Neuronal stem cell (in vitro differentiated cells): ENCODE results near the gene GABRR2.

Source experiments
- DNase-seq: peaks from one replicate; pipeline ENCODE4 v3.0.0-alpha.2; 2013; ENCODE audit warnings: low spot score
- H2AFZ ChIP-seq: one replicate; pipeline ENCODE4 v1.6.1; 2013; ENCODE audit warnings: mild to moderate bottlenecking, low read length, inconsistent platforms
- H2AK5ac ChIP-seq: 2 replicates; pipeline ENCODE4 v1.6.1; 2013; ENCODE audit warnings: low read depth, mild to moderate bottlenecking, inconsistent platforms, low read length, moderate library complexity, mixed read lengths
- H2BK120ac ChIP-seq: 2 replicates; pipeline ENCODE4 v1.6.1; 2013; ENCODE audit warnings: low read depth, mild to moderate bottlenecking, inconsistent platforms, low read length, moderate library complexity, mixed read lengths
- H2BK12ac ChIP-seq: one replicate; pipeline ENCODE4 v1.6.1; 2013; ENCODE audit warnings: low read length, inconsistent platforms
- H2BK15ac ChIP-seq: 2 replicates; pipeline ENCODE4 v1.6.1; 2013; ENCODE audit warnings: mild to moderate bottlenecking, low read length, inconsistent platforms, mixed read lengths
- H2BK5ac ChIP-seq: one replicate; pipeline ENCODE4 v1.6.1; 2013; ENCODE audit warnings: inconsistent platforms, mild to moderate bottlenecking, low read length, moderate library complexity
- H3K14ac ChIP-seq: one replicate; pipeline ENCODE4 v1.6.1; 2013; ENCODE audit warnings: low read length, inconsistent platforms
- H3K18ac ChIP-seq: 2 replicates; pipeline ENCODE4 v1.6.1; 2013; ENCODE audit warnings: low read length, inconsistent platforms
- H3K23ac ChIP-seq: 2 replicates; pipeline ENCODE4 v1.6.1; 2013; ENCODE audit warnings: low read depth, mild to moderate bottlenecking, mixed read lengths, low read length, inconsistent platforms; ENCODE audit not compliant: poor library complexity
- H3K27ac ChIP-seq: replicated peaks from 3 replicates; pipeline ENCODE4 v1.5.1; 2013; ENCODE audit warnings: low read length, inconsistent platforms
- H3K27me3 ChIP-seq, 3 experiments: 2 replicates each; pipeline ENCODE4 v1.6.1; 2013; ENCODE audit warnings: low read length in 3 of 3, mild to moderate bottlenecking in 2 of 3, inconsistent platforms in 1 of 3, low read depth in 1 of 3, mixed read lengths in 1 of 3, moderate library complexity in 1 of 3; ENCODE audit not compliant: control insufficient read depth in 3 of 3, insufficient read depth in 3 of 3
- H3K36me3 ChIP-seq, 2 donors: replicated peaks in 1 of 2; 2 replicates each; pipeline ENCODE4 v1.6.1; 2013; ENCODE audit warnings: low read length in 2 of 2; ENCODE audit not compliant: control insufficient read depth in 2 of 2, insufficient read depth in 2 of 2
- H3K4ac ChIP-seq: 2 replicates; pipeline ENCODE4 v1.6.1; 2013; ENCODE audit warnings: inconsistent platforms, mild to moderate bottlenecking, low read length, moderate library complexity
- H3K4me1 ChIP-seq, 2 donors: 1 replicate in 1 of 2; 2 replicates in 1 of 2; pipeline ENCODE4 v1.6.1; 2013; ENCODE audit warnings: low read length in 2 of 2, low read depth in 1 of 2; ENCODE audit not compliant: control insufficient read depth in 2 of 2, insufficient read depth in 1 of 2
- H3K4me2 ChIP-seq: one replicate; pipeline ENCODE4 v1.6.1; 2013; ENCODE audit warnings: mild to moderate bottlenecking, low read length, inconsistent platforms; ENCODE audit not compliant: insufficient read depth, poor library complexity, severe bottlenecking
- H3K4me3 ChIP-seq, 2 donors: 2 replicates each; pipeline ENCODE4 v1.5.1; 2013; ENCODE audit warnings: low read length in 2 of 2, mild to moderate bottlenecking in 2 of 2, inconsistent platforms in 1 of 2, moderate library complexity in 1 of 2
- H3K79me1 ChIP-seq: one replicate; pipeline ENCODE4 v1.6.1; 2013; ENCODE audit warnings: low read depth, mild to moderate bottlenecking, inconsistent platforms, low read length, moderate library complexity
- H3K9ac ChIP-seq: one replicate; pipeline ENCODE4 v1.6.1; 2013; ENCODE audit warnings: mild to moderate bottlenecking, low read depth, low read length, inconsistent platforms; ENCODE audit not compliant: poor library complexity
- H3K9me3 ChIP-seq, 2 donors: replicated peaks in 1 of 2; 2 replicates each; pipeline versions ENCODE3 to v1.6.1; 2013; ENCODE audit warnings: low read length in 2 of 2, mild to moderate bottlenecking in 2 of 2, inconsistent platforms in 1 of 2, low read depth in 1 of 2, mixed read lengths in 1 of 2, moderate library complexity in 1 of 2; ENCODE audit not compliant: control insufficient read depth in 2 of 2, insufficient read depth in 1 of 2
- H4K8ac ChIP-seq: one replicate; pipeline ENCODE4 v1.6.1; 2013; ENCODE audit warnings: low read depth, mild to moderate bottlenecking, inconsistent platforms, low read length, moderate library complexity
- H4K91ac ChIP-seq: one replicate; pipeline ENCODE4 v1.6.1; 2013; ENCODE audit warnings: low read length, low read depth, mild to moderate bottlenecking, inconsistent platforms; ENCODE audit not compliant: poor library complexity
- WGBS, 2 donors: extraction: QIAGEN DNeasy Blood & Tissue Kit; methylation state at CpG; one replicate each; pipeline ENCODE4 v1.1.7; 2013; ENCODE audit warnings: missing lambda C conversion rate in 2 of 2, mixed read lengths in 1 of 2; ENCODE audit not compliant: insufficient read length in 2 of 2, insufficient replicate concordance in 1 of 2; ENCODE audit errors: extremely low coverage in 2 of 2; 5-methylcytosine and 5-hydroxymethylcytosine counted together

Gene GABRR2

GRCh38 chr6:89320012-89320559, 5.0 kb upstream of the GABRR2 start:
- no peak overlapping the region for H3K23ac ChIP-seq
- no peak overlapping the region for H2AFZ ChIP-seq
- no peak overlapping the region for H2BK12ac ChIP-seq
- peaks cover 3 to 21% of the 10 kb centered on the region in 2 donors for H3K9me3 ChIP-seq
- no peak overlapping the region for H2BK5ac ChIP-seq
- H3K36me3 ChIP-seq, result peaks cover 0 to 2% of the 10 kb centered on the region in 2 donors
- H4K91ac ChIP-seq, result no peak overlapping the region
- no peak overlapping the region for H3K27ac ChIP-seq
- H3K4me1 ChIP-seq, result no peaks in the 10 kb centered on the region
- no peak overlapping the region for H3K4me2 ChIP-seq
- no peak overlapping the region for H3K18ac ChIP-seq
- H2BK15ac ChIP-seq, result no peak overlapping the region
- H4K8ac ChIP-seq, result no peak overlapping the region
- H3K27me3 ChIP-seq, result no peaks in the 10 kb centered on the region
- no peak overlapping the region for H2AK5ac ChIP-seq
- H2BK120ac ChIP-seq, result no peak overlapping the region
- no peak overlapping the region for H3K9ac ChIP-seq
- H3K4ac ChIP-seq, result no peak overlapping the region
- H3K79me1 ChIP-seq, result no peaks in the 10 kb centered on the region
- H3K14ac ChIP-seq, result no peak overlapping the region
- DNase-seq, result no peak
- no peak overlapping the region for H3K4me3 ChIP-seq
- no CpG with 5 or more reads among the region's 6 CpGs for WGBS, 2 donors

- H3K4ac ChIP-seq, result no peak overlapping the region
- H3K36me3 ChIP-seq, result no peaks in the 10 kb centered on the region
- H3K4me2 ChIP-seq, result no peak overlapping the region
- no peak overlapping the region for H3K14ac ChIP-seq
- H3K9ac ChIP-seq, result no peak overlapping the region
- no peak overlapping the region for H3K23ac ChIP-seq
- no peak overlapping the region for H2BK120ac ChIP-seq
- H2BK15ac ChIP-seq, result no peak overlapping the region
- H3K18ac ChIP-seq, result no peak overlapping the region
- no peak overlapping the region for H4K91ac ChIP-seq
- H2AFZ ChIP-seq, result no peak overlapping the region
- H2BK12ac ChIP-seq, result no peak overlapping the region
- H4K8ac ChIP-seq, result no peak overlapping the region
- peaks cover 3 to 21% of the 10 kb centered on the region in 2 donors for H3K9me3 ChIP-seq
- no peak overlapping the region for H3K4me3 ChIP-seq
- no peaks in the 10 kb centered on the region for H3K79me1 ChIP-seq
- peaks cover 5 to 13% of the 10 kb centered on the region in 2 donors for H3K4me1 ChIP-seq
- H3K27me3 ChIP-seq, result no peaks in the 10 kb centered on the region
- no peak for DNase-seq
- no peak overlapping the region for H2BK5ac ChIP-seq
- no peak overlapping the region for H3K27ac ChIP-seq
- no peak overlapping the region for H2AK5ac ChIP-seq
These were observed 2.0 kb upstream of the GABRR2 start for GRCh38 chr6:89317067-89317466.

- Histone ChIP-seq H2AFZ (no peak overlapping the region), H3K4ac (no peak overlapping the region), H3K4me3 (no peak overlapping the region), H3K23ac (no peak overlapping the region), H3K4me2 (no peak overlapping the region), H2BK12ac (no peak overlapping the region), H3K27ac (no peak overlapping the region), H3K9ac (no peak overlapping the region), H3K36me3 (no peaks in the 10 kb centered on the region), H3K14ac (no peak overlapping the region), H3K18ac (no peak overlapping the region), H4K91ac (no peak overlapping the region), H3K4me1 (peaks cover 11 to 18% of the 10 kb centered on the region in 2 donors), H3K9me3 (peaks cover 0 to 2% of the 10 kb centered on the region in 2 donors), H2AK5ac (no peak overlapping the region), H4K8ac (no peak overlapping the region), H2BK120ac (no peak overlapping the region), H3K79me1 (no peaks in the 10 kb centered on the region), H2BK5ac (no peak overlapping the region), H2BK15ac (no peak overlapping the region), H3K27me3 (no peaks in the 10 kb centered on the region)
- WGBS, 2 donors, result no CpG with 5 or more reads among the region's 7 CpGs
- no peak for DNase-seq
These were observed 407 bp downstream of the GABRR2 start for GRCh38 chr6:89314692-89315091.

- H2AFZ ChIP-seq, result peak overlapping the region; percentile 90
- no peaks in the 10 kb centered on the region for H3K36me3 ChIP-seq
- no peak overlapping the region for H2BK120ac ChIP-seq
- no peak overlapping the region for H3K14ac ChIP-seq
- no peaks in the 10 kb centered on the region for H3K27me3 ChIP-seq
- no peak overlapping the region for H3K23ac ChIP-seq
- H4K91ac ChIP-seq, result no peak overlapping the region
- no peak overlapping the region for H2BK12ac ChIP-seq
- no peak overlapping the region for H3K4ac ChIP-seq
- no peak overlapping the region for H3K4me2 ChIP-seq
- H2BK15ac ChIP-seq, result no peak overlapping the region
- no peak overlapping the region for H2AK5ac ChIP-seq
- no CpG with 5 or more reads among the region's 1 CpG for WGBS, 2 donors
- no peaks in the 10 kb centered on the region for H3K79me1 ChIP-seq
- no peak overlapping the region for H4K8ac ChIP-seq
- no peaks in the 10 kb centered on the region for H3K9me3 ChIP-seq
- DNase-seq, result no peak
- no peak overlapping the region for H2BK5ac ChIP-seq
- H3K27ac ChIP-seq, result no peak overlapping the region
- no peak overlapping the region for H3K4me3 ChIP-seq
- H3K9ac ChIP-seq, result no peak overlapping the region
- peak overlapping the region; percentile 72 for H3K18ac ChIP-seq
- H3K4me1 ChIP-seq, result peaks cover 11 to 18% of the 10 kb centered on the region in 2 donors
These were observed 2.1 kb downstream of the GABRR2 start for GRCh38 chr6:89313006-89313405.
